SH-SY5Y (cell line): ENCODE data around the gene TAF1B.

ENCODE experiments used
- GATA2 ChIP-seq: IDR thresholded peaks from 2 replicates; pipeline ENCODE4 v1.6.1; 2011; ENCODE audit warnings: mild to moderate bottlenecking, low read depth, low read length
- GATA3 ChIP-seq: IDR thresholded peaks from 2 replicates; pipeline ENCODE4 v1.6.1; 2011; ENCODE audit warnings: low read depth, mild to moderate bottlenecking, low read length, moderate library complexity

DNA sequence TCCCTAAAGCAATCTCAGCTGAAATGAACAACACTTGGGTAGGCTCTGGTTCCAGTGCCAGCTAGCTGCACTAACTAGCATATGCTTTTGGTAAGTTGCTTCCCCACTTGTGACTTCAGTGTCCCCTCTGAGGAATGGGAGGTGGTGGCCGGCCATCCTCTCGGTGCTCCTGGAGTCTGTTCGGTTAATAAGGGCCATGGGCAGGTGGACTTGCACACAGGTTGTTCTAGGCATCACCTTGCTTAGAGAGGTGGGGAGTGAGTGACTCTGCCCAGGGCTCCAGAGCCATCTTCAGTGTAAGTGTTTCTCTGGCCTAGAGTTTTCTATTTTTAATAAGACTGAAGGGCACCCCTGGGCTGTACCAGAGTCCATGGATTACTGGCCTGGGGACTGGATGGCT lies 18.8 kb upstream of the TAF1B start:
- TF ChIP-seq GATA2 (no peak), GATA3 (no peak)
